GM12801 (cell line): ENCODE data around the gene ANXA5.

Experiments used
- CTCF ChIP-seq: IDR thresholded peaks from one replicate; pipeline ENCODE4 v1.5.1; 2011; ENCODE audit warnings: control low read depth; ENCODE audit not compliant: insufficient read length; ENCODE audit errors: extremely low read depth

Gene ANXA5

GRCh38 chr4:121653986-121654385 is 42.8 kb downstream of the ANXA5 start:
- no peak for TF ChIP-seq CTCF

DNA sequence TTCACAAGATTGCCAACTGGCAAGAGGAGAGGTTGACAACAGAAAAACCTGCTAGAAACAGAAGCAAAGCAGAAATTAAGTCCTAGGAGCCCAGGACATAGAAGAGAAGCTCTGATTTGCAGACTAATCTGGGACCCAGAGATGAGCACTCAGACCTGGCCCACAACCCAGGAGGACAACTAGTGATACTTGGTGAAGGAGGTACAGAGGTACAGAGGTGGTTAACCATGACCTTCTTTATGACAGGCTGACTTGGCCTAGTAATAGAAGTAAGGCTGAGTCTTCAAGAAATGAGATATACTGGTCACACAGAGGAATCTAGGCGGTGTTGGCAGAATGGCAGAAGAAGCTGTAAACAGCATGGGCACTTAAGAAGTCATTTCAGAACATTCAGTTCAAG is 43.6 kb downstream of the ANXA5 start:
- TF ChIP-seq CTCF: no peak

GRCh38 chr4:121651597-121651996 is 45.2 kb downstream of the ANXA5 start:
- TF ChIP-seq CTCF: no peak

- TF ChIP-seq CTCF: no peak
Measured at GRCh38 chr4:121650741-121651140, 46.0 kb downstream of the ANXA5 start.

DNA sequence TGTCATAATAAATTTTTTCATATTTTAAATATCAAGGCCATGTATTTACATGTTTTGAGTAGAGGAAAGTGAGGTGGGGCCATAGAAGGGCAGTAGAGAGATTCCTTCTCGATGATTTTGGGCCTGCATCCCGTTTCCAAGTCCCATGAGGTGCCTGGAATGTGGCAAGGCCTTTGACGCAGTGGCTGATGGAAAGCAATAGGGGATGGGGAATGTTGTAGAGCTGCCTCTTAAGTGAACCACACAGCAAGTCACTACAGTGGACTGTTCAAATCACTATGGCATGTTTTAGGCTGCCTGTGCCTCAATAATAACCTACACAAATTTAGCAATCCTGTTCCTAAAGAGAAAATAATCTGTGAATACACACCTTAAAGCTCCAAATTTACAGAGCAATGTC is 48.3 kb downstream of the ANXA5 start:
- no peak for TF ChIP-seq CTCF

DNA sequence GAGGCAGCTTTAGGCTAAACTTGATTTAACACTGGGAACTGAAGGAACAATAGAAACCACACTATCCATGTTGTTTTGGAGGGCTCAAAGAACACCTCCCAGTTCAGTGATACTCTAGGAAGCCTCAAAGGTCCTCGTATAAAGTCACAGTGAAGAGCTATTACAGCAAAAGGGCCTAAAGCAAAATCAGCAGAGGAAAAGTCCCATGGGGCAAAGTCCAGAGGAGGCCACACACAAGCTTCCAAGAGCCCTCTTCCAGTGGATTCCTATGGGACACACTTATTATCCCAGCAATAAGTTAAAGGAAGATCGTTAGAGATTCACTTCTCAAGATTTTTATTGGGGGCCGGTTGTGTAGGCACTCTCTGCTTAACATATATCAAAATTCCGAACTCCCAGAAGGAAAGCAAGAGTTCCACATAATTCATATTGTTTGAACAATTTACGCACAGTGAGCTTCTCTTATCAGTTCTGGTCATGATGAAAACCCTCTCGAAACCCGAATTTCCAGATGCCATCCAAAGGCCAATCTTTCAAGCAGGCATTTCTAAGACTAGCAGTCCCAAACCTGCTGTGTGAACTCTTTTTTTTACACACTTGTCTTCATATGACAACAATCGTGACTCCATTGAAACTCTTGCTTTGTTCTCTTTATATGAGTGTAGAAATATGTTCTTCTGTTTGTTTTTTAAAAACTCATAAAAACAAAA is 53.7 kb downstream of the ANXA5 start:
- TF ChIP-seq CTCF: no peak

- no peak for TF ChIP-seq CTCF
Measured at GRCh38 chr4:121642292-121642691, 54.5 kb downstream of the ANXA5 start.

GRCh38 chr4:121633653-121634052 is 63.1 kb downstream of the ANXA5 start:
- TF ChIP-seq CTCF: no peak
